Type B pancreatic cell (in vitro differentiated cells): ENCODE measurements around the gene KRT40. TPM values are rescaled to one million over a fixed set of nuclear protein-coding genes. Genes with fewer than 3 reads are reported as not detected.
A peak's percentile ranks its signal among the peaks of the same experiment; 100 is the strongest.

ENCODE experiments used
- DNase-seq: peaks from one replicate; pipeline ENCODE4 v3.0.0; 2021; ENCODE audit warnings: mixed read lengths; ENCODE audit not compliant: unreplicated experiment; ENCODE audit errors: extremely low spot score
- H3K27ac Mint-ChIP-seq: 2 replicates; pipeline ENCODE4 v1.8.0; 2021; ENCODE audit warnings: mild to moderate bottlenecking, mixed read lengths
- H3K27me3 Mint-ChIP-seq: 2 replicates; pipeline ENCODE4 v1.8.0; 2021; ENCODE audit warnings: mixed read lengths
- H3K36me3 Mint-ChIP-seq: 2 replicates; pipeline ENCODE4 v1.8.0; 2021; ENCODE audit warnings: mixed read lengths
- H3K4me1 Mint-ChIP-seq: one replicate; pipeline ENCODE4 v1.8.0; 2021; ENCODE audit warnings: mixed read lengths; ENCODE audit not compliant: unreplicated experiment
- H3K4me3 Mint-ChIP-seq: 2 replicates; pipeline ENCODE4 v1.8.0; 2021; ENCODE audit warnings: mild to moderate bottlenecking, mixed read lengths
- H3K9me3 Mint-ChIP-seq: 2 replicates; pipeline ENCODE4 v1.8.0; 2021; ENCODE audit warnings: mixed read lengths
- CTCF ChIP-seq: fragments of 200-600 bp; sonication (generic); conservative IDR thresholded peaks from 2 replicates; pipeline ENCODE4 v1.5.0; 2021; ENCODE audit warnings: antibody characterized with exemption, mild to moderate bottlenecking
- total RNA-seq: library from RNA; stranded (reverse); gene quantifications from 2 replicates; pipeline ENCODE4 v1.2.1, GENCODE V29; 2021; ENCODE audit warnings: low replicate concordance

Gene KRT40
- total RNA-seq, 1 donor from 2014 or later = 2.3 TPM

GRCh38 chr17:40952154-40952553 lies 32.0 kb downstream of the KRT40 start:
- Mint-ChIP-seq H3K4me3 (no peak overlapping the region), H3K4me1 (peaks cover 58% of the 10 kb centered on the region), H3K36me3 (no peaks in the 10 kb centered on the region), H3K27me3 (no peaks in the 10 kb centered on the region), H3K27ac (peak overlapping the region; percentile 94), H3K9me3 (peaks cover 8% of the 10 kb centered on the region)
- TF ChIP-seq CTCF = no peak
- no peak for DNase-seq

- H3K9me3 Mint-ChIP-seq = peaks cover 8% of the 10 kb centered on the region
- H3K27me3 Mint-ChIP-seq = no peaks in the 10 kb centered on the region
- no peak overlapping the region for H3K27ac Mint-ChIP-seq
- TF ChIP-seq CTCF = no peak
- H3K4me1 Mint-ChIP-seq = peaks cover 53% of the 10 kb centered on the region
- no peak for DNase-seq
- no peaks in the 10 kb centered on the region for H3K36me3 Mint-ChIP-seq
- no peak overlapping the region for H3K4me3 Mint-ChIP-seq
Observed at GRCh38 chr17:40951011-40951622, 33.0 kb downstream of the KRT40 start.

- no peaks in the 10 kb centered on the region for H3K36me3 Mint-ChIP-seq
- H3K27ac Mint-ChIP-seq = no peak overlapping the region
- DNase-seq = no peak
- H3K9me3 Mint-ChIP-seq = peaks cover 8% of the 10 kb centered on the region
- no peak overlapping the region for H3K4me3 Mint-ChIP-seq
- peaks cover 53% of the 10 kb centered on the region for H3K4me1 Mint-ChIP-seq
- no peak for TF ChIP-seq CTCF
- no peaks in the 10 kb centered on the region for H3K27me3 Mint-ChIP-seq
Observed at GRCh38 chr17:40950176-40950575, 34.0 kb downstream of the KRT40 start.

GRCh38 chr17:40949418-40949817 lies 34.7 kb downstream of the KRT40 start:
- no peak for DNase-seq
- H3K27ac Mint-ChIP-seq = peak overlapping the region; percentile 48
- no peaks in the 10 kb centered on the region for H3K36me3 Mint-ChIP-seq
- H3K9me3 Mint-ChIP-seq = peaks cover 8% of the 10 kb centered on the region
- H3K4me1 Mint-ChIP-seq = peaks cover 50% of the 10 kb centered on the region
- H3K4me3 Mint-ChIP-seq = peak overlapping the region; percentile 58
- H3K27me3 Mint-ChIP-seq = no peaks in the 10 kb centered on the region
- TF ChIP-seq CTCF = no peak

- Mint-ChIP-seq H3K4me1 (peaks cover 43% of the 10 kb centered on the region), H3K9me3 (peaks cover 12% of the 10 kb centered on the region), H3K4me3 (no peak overlapping the region), H3K27me3 (no peaks in the 10 kb centered on the region), H3K36me3 (peaks cover 4% of the 10 kb centered on the region), H3K27ac (no peak overlapping the region)
- TF ChIP-seq CTCF = no peak
- no peak for DNase-seq
Observed at GRCh38 chr17:40947929-40948328, 36.2 kb downstream of the KRT40 start.

GRCh38 chr17:40945414-40945813 lies 38.7 kb downstream of the KRT40 start:
- H3K9me3 Mint-ChIP-seq = peaks cover 5% of the 10 kb centered on the region
- H3K4me1 Mint-ChIP-seq = peaks cover 30% of the 10 kb centered on the region
- TF ChIP-seq CTCF = no peak
- H3K36me3 Mint-ChIP-seq = peaks cover 4% of the 10 kb centered on the region
- DNase-seq = no peak
- H3K4me3 Mint-ChIP-seq = no peak overlapping the region
- H3K27ac Mint-ChIP-seq = no peak overlapping the region
- H3K27me3 Mint-ChIP-seq = no peaks in the 10 kb centered on the region
